Right kidney (tissue), 1 donor: ENCODE measurements around the gene ZNF888.
A peak's percentile ranks its signal among the peaks of the same experiment; 100 is the strongest.
"Not testable (repeated sequence)": the region's sequence is repeated elsewhere in the genome, so short reads cannot be mapped to it uniquely, and the experiment has no call there.

ENCODE experiments used
- DNase-seq: peaks from one replicate; pipeline ENCODE4 v3.0.0-alpha.2; 2016

Gene ZNF888

GRCh38 chr19:52872996-52873395 is 50.2 kb downstream of the ZNF888 start:
- DNase-seq, result not testable (repeated sequence)

GRCh38 chr19:52871466-52871865 is 51.8 kb downstream of the ZNF888 start:
- no peak for DNase-seq

- DNase-seq, result not testable (repeated sequence)
These were observed 55.2 kb downstream of the ZNF888 start for GRCh38 chr19:52868031-52868430.

GRCh38 chr19:52857378-52858191 is 65.6 kb downstream of the ZNF888 start, which contains the start of gene ZNF468:
TSS of gene ZNF468 (minus strand) at chr19:52857619. CDS start at chr19:52854272, 3,347 bp downstream.
- peak; percentile 84 for DNase-seq

DNA sequence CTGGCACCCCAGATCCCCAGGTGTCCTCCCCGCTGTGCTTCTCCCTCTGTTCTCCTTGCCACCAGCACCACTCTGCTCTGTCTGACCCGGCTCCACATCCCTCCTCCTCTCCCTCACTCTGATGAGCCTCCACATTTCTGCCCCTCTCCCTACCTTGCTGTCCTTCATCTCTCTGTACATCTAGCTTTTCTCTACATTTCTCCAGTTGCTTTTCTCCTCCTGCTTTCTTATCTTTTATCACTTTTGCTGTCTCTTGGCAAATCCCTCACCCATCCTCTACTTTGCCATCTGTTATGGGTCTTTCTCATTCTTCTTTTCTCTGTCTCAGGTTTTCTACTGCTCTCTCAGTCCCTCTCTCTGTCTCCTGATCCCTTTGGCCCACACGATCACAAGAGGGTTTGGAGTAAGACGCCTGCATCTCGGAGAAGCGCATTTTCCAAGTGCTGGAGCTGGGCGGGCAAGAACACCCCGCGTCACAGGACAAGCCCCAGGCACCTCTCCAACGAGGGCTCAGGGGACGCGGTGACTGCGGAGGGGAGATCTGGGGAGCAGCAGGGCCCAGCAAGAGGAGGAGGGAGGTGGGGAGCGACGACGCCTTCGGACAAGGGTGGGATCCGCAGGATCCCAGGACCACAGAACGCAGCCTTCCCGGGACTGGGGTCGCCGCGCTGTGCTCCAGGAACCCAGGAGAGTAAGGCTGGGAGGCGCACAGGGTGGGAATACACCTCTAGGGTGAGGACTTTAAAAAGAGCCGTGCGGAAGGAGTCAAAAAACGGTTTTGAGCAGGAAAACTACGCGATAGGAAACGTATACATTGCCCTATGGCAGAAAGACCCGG is 66.5 kb downstream of the ZNF888 start:
- DNase-seq, result not testable (repeated sequence)
